T-cell (primary cell): Measurements from ENCODE around the gene MYH9. TPM values are rescaled to one million over a fixed set of nuclear protein-coding genes. Genes with fewer than 3 reads are reported as not detected.

Experiments used
- ATAC-seq, 4 experiments: fragments of 200-7000 bp in 3 of 4; fragments of 150-1000 bp in 1 of 4; cut with Tn5 transposase; replicated peaks in 1 of 4; 1 replicate in 3 of 4; 2 replicates in 1 of 4; pipeline ENCODE4 v1.10.0; 2021; ENCODE audit warnings: moderate library complexity in 3 of 4, mild to moderate bottlenecking in 2 of 4, moderate number of reproducible peaks in 1 of 4
- CTCF ChIA-PET, 2 donors: fragments of 300-600 bp; sonication (Branson Sonifier 250); formaldehyde crosslinking; loops; one replicate each; lab custom pipeline; 2022; ENCODE audit warnings: antibody characterized with exemption in 2 of 2; lab: Charles Lee
- POLR2A ChIA-PET, 2 donors: fragments of 300-600 bp; sonication (Branson Sonifier 250); formaldehyde crosslinking; loops; one replicate each; lab custom pipeline; 2022; ENCODE audit warnings: antibody characterized with exemption in 2 of 2; lab: Charles Lee
- DNase-seq, 35 experiments: peaks; one replicate each; pipeline versions ENCODE4 v3.0.0 to v3.0.0-alpha.2; 2013 to 2023
- H3K27ac ChIP-seq: one replicate; pipeline ENCODE4 v1.5.1; 2013; ENCODE audit warnings: low read length
- H3K27me3 ChIP-seq, 2 experiments: replicated peaks in 1 of 2; 1 replicate in 1 of 2; 2 replicates in 1 of 2; pipeline versions ENCODE4 v1.6.1 to v1.7.0; 2013; ENCODE audit warnings: low read length in 1 of 2, mixed read lengths in 1 of 2; ENCODE audit not compliant: control insufficient read depth in 2 of 2, insufficient read depth in 2 of 2; ENCODE audit errors: extremely low read depth in 1 of 2
- H3K36me3 ChIP-seq, 2 donors: 1 replicate in 1 of 2; 2 replicates in 1 of 2; pipeline versions ENCODE4 v1.6.1 to v1.7.0; 2013; ENCODE audit warnings: low read length in 1 of 2; ENCODE audit not compliant: control insufficient read depth in 2 of 2, insufficient read depth in 1 of 2; ENCODE audit errors: extremely low read depth in 1 of 2
- H3K4me1 ChIP-seq, 2 experiments: 1 replicate in 1 of 2; 2 replicates in 1 of 2; pipeline versions ENCODE4 v1.6.1 to v1.7.0; 2013; ENCODE audit warnings: low read length in 2 of 2, mixed read lengths in 1 of 2; ENCODE audit not compliant: insufficient read depth in 2 of 2, control insufficient read depth in 1 of 2; ENCODE audit errors: extremely low read depth in 1 of 2
- H3K4me3 ChIP-seq, 2 donors: 1 replicate in 1 of 2; 2 replicates in 1 of 2; pipeline versions ENCODE4 v1.5.1 to v1.7.0; 2013; ENCODE audit warnings: mild to moderate bottlenecking in 2 of 2, low read length in 1 of 2, moderate library complexity in 1 of 2; ENCODE audit not compliant: control insufficient read depth in 1 of 2; ENCODE audit errors: extremely low read depth in 1 of 2
- H3K9me3 ChIP-seq: 2 replicates; pipeline ENCODE4 v1.7.0; 2013
- H3K27ac Mint-ChIP-seq, 2 donors: one replicate each; pipeline ENCODE4 v1.8.0; 2020 to 2021; ENCODE audit warnings: mild to moderate bottlenecking in 2 of 2, mixed read lengths in 2 of 2
- H3K27me3 Mint-ChIP-seq, 2 donors: one replicate each; pipeline ENCODE4 v1.8.0; 2021 to 2022; ENCODE audit warnings: mixed read lengths in 2 of 2
- H3K36me3 Mint-ChIP-seq: one replicate; pipeline ENCODE4 v1.8.0; 2021; ENCODE audit warnings: mixed read lengths
- H3K4me1 Mint-ChIP-seq, 3 donors: one replicate each; pipeline ENCODE4 v1.8.0; 2020 to 2022; ENCODE audit warnings: mixed read lengths in 3 of 3, mild to moderate bottlenecking in 1 of 3
- H3K4me3 Mint-ChIP-seq, 3 donors: one replicate each; pipeline ENCODE4 v1.8.0; 2020 to 2022; ENCODE audit warnings: mild to moderate bottlenecking in 3 of 3, mixed read lengths in 3 of 3, moderate library complexity in 3 of 3
- H3K9me3 Mint-ChIP-seq, 3 donors: one replicate each; pipeline ENCODE4 v1.8.0; 2020 to 2022; ENCODE audit warnings: mixed read lengths in 3 of 3
- WGBS: methylation state at CpG from one replicate; pipeline ENCODE4 v1.1.5; 2013; ENCODE audit warnings: missing lambda C conversion rate; ENCODE audit not compliant: insufficient coverage; 5-methylcytosine and 5-hydroxymethylcytosine counted together
- total RNA-seq, 35 experiments: library from RNA in 6 of 35; stranded (reverse) in 6 of 35; fragments of 120-200 nt in 1 of 35; gene quantifications; one replicate each; pipeline versions ENCODE4 v1.2.1 to v1.2.4 and lab custom pipeline; 2013 to 2026

MYH9 gene
- total RNA-seq, 5 donors from 2014 or later (not counting 1 experiment from before 2014, with no cell fraction given): 816 to 1,109 (median 896) TPM

GRCh38 chr22:36316419-36316818 is 71.3 kb downstream of the MYH9 start:
- Mint-ChIP-seq H3K27ac (peak overlapping the region in 1 of 2 donors; percentile 35), H3K9me3 (no peaks in the 10 kb centered on the region), H3K36me3 (peaks cover 61% of the 10 kb centered on the region), H3K4me1 (peaks cover 0 to 13% (median 7%) of the 10 kb centered on the region in 3 donors), H3K4me3 (no peak overlapping the region), H3K27me3 (no peaks in the 10 kb centered on the region)
- Histone ChIP-seq H3K36me3 (peaks cover 38 to 95% of the 10 kb centered on the region in 2 donors), H3K4me1 (no peaks in the 10 kb centered on the region), H3K27ac (no peak overlapping the region), H3K27me3 (no peaks in the 10 kb centered on the region), H3K4me3 (no peak overlapping the region), H3K9me3 (no peaks in the 10 kb centered on the region)
- no peak for DNase-seq
- CTCF ChIA-PET: interaction anchor here in 1 of 2 donors (0.7 kb wide), 1 partner anchor 77 kb away, joined by 5 read pairs; the partner anchor contains the start of gene APOL2
- POLR2A ChIA-PET: no interaction called here
- WGBS: 100% methylated on average over 3 of the region's 14 CpGs
- ATAC-seq: no peak

GRCh38 chr22:36315325-36315724 is 72.4 kb downstream of the MYH9 start:
- no peaks in the 10 kb centered on the region for H3K27me3 ChIP-seq
- H3K36me3 ChIP-seq: peaks cover 44 to 97% of the 10 kb centered on the region in 2 donors
- CTCF ChIA-PET: no interaction called here
- Mint-ChIP-seq H3K4me3 (no peak overlapping the region), H3K4me1 (peaks cover 0 to 10% (median 7%) of the 10 kb centered on the region in 3 donors), H3K27me3 (no peaks in the 10 kb centered on the region), H3K36me3 (peaks cover 66% of the 10 kb centered on the region), H3K9me3 (no peaks in the 10 kb centered on the region), H3K27ac (peak overlapping the region; percentile 7 to 54)
- H3K27ac ChIP-seq: no peak overlapping the region
- POLR2A ChIA-PET: interaction anchor here in 1 of 2 donors (0.6 kb wide), 2 partner anchors 178 to 195 kb away, joined by 3 to 5 read pairs; no protein-coding TSS in a partner anchor
- 100% methylated on average over 1 of the region's 7 CpGs for WGBS
- DNase-seq: no peak
- no peaks in the 10 kb centered on the region for H3K4me1 ChIP-seq
- H3K4me3 ChIP-seq: no peak overlapping the region
- no peaks in the 10 kb centered on the region for H3K9me3 ChIP-seq
- ATAC-seq: no peak

GRCh38 chr22:36311386-36312085 is 76.2 kb downstream of the MYH9 start:
- Histone ChIP-seq H3K4me3 (no peak overlapping the region), H3K9me3 (no peaks in the 10 kb centered on the region), H3K36me3 (peaks cover 41 to 96% of the 10 kb centered on the region in 2 donors), H3K27ac (no peak overlapping the region), H3K27me3 (no peaks in the 10 kb centered on the region), H3K4me1 (no peaks in the 10 kb centered on the region)
- CTCF ChIA-PET: interaction anchor here (0.6 to 0.8 kb wide), 3 partner anchors 21 to 175 kb away, joined by 3 to 4 read pairs (median 3); no protein-coding TSS in a partner anchor
- Mint-ChIP-seq H3K36me3 (peaks cover 49% of the 10 kb centered on the region), H3K27me3 (no peaks in the 10 kb centered on the region), H3K4me1 (peaks cover 0 to 14% (median 5%) of the 10 kb centered on the region in 3 donors), H3K27ac (no peak overlapping the region), H3K4me3 (no peak overlapping the region), H3K9me3 (no peaks in the 10 kb centered on the region)
- DNase-seq (no peak), ATAC-seq (no peak)
- POLR2A ChIA-PET: interaction anchor here in 1 of 2 donors (0.6 kb wide), 1 partner anchor 80 kb away, joined by 3 read pairs; no protein-coding TSS in a partner anchor
- WGBS: 85% methylated on average over 15 of the region's 18 CpGs

GRCh38 chr22:36308880-36309279 is 78.9 kb downstream of the MYH9 start:
- Mint-ChIP-seq H3K4me3 (no peak overlapping the region), H3K27me3 (no peaks in the 10 kb centered on the region), H3K9me3 (no peaks in the 10 kb centered on the region), H3K4me1 (peaks cover under 1 to 11% (median 2%) of the 10 kb centered on the region in 3 donors), H3K36me3 (peaks cover 52% of the 10 kb centered on the region), H3K27ac (peak overlapping the region; percentile 44 to 49)
- POLR2A ChIA-PET: no interaction called here
- Histone ChIP-seq H3K9me3 (no peaks in the 10 kb centered on the region), H3K27ac (no peak overlapping the region), H3K36me3 (peaks cover 58 to 97% of the 10 kb centered on the region in 2 donors), H3K4me3 (no peak overlapping the region), H3K4me1 (no peaks in the 10 kb centered on the region), H3K27me3 (no peaks in the 10 kb centered on the region)
- DNase-seq (no peak), ATAC-seq (no peak)
- CTCF ChIA-PET: no interaction called here
- 99% methylated on average over 17 of the region's 17 CpGs for WGBS

- H3K36me3 Mint-ChIP-seq: peaks cover 51% of the 10 kb centered on the region
- ChIA-PET CTCF (no interaction called here), POLR2A (no interaction called here)
Observed at GRCh38 chr22:36306227-36306626, 81.5 kb downstream of the MYH9 start.

GRCh38 chr22:36305813-36306212 is 82.0 kb downstream of the MYH9 start:
- WGBS: 95% methylated on average over 19 of the region's 19 CpGs
- Mint-ChIP-seq H3K27me3 (no peaks in the 10 kb centered on the region), H3K9me3 (no peaks in the 10 kb centered on the region), H3K4me3 (peak overlapping the region in 1 of 3 donors; percentile 33), H3K4me1 (peaks cover 8 to 19% (median 13%) of the 10 kb centered on the region in 3 donors), H3K27ac (peak overlapping the region in 1 of 2 donors; percentile 61), H3K36me3 (peaks cover 54% of the 10 kb centered on the region)
- ATAC-seq (no peak), DNase-seq (no peak)
- CTCF ChIA-PET: no interaction called here
- Histone ChIP-seq H3K27me3 (no peaks in the 10 kb centered on the region), H3K36me3 (peaks cover 43 to 97% of the 10 kb centered on the region in 2 donors), H3K27ac (no peak overlapping the region), H3K4me1 (peaks cover 0 to 7% of the 10 kb centered on the region in 2 experiments), H3K4me3 (no peak overlapping the region), H3K9me3 (no peaks in the 10 kb centered on the region)
- POLR2A ChIA-PET: interaction anchor here in 1 of 2 donors (0.8 kb wide), 1 partner anchor 111 kb away, joined by 3 read pairs; no protein-coding TSS in a partner anchor

More at GRCh38 chr22:36306227-36306626, 81.5 kb downstream of the MYH9 start:
- Mint-ChIP-seq H3K4me1 (peaks cover 8 to 15% (median 9%) of the 10 kb centered on the region in 3 donors), H3K27me3 (no peaks in the 10 kb centered on the region), H3K4me3 (no peak overlapping the region), H3K9me3 (no peaks in the 10 kb centered on the region), H3K27ac (no peak overlapping the region)
- peaks cover 46 to 97% of the 10 kb centered on the region in 2 donors for H3K36me3 ChIP-seq
- WGBS: 97% methylated on average over 9 of the region's 18 CpGs
- ATAC-seq: no peak
- H3K9me3 ChIP-seq: no peaks in the 10 kb centered on the region
- H3K27me3 ChIP-seq: no peaks in the 10 kb centered on the region
- H3K4me1 ChIP-seq: peaks cover 0 to 4% of the 10 kb centered on the region in 2 experiments
- no peak overlapping the region for H3K4me3 ChIP-seq
- H3K27ac ChIP-seq: no peak overlapping the region
- DNase-seq: no peak
